ENCODE data around the gene C2orf42.
"Not testable (repeated sequence)": the region's sequence is repeated elsewhere in the genome, so short reads cannot be mapped to it uniquely, and the experiment has no call there.

DNA sequence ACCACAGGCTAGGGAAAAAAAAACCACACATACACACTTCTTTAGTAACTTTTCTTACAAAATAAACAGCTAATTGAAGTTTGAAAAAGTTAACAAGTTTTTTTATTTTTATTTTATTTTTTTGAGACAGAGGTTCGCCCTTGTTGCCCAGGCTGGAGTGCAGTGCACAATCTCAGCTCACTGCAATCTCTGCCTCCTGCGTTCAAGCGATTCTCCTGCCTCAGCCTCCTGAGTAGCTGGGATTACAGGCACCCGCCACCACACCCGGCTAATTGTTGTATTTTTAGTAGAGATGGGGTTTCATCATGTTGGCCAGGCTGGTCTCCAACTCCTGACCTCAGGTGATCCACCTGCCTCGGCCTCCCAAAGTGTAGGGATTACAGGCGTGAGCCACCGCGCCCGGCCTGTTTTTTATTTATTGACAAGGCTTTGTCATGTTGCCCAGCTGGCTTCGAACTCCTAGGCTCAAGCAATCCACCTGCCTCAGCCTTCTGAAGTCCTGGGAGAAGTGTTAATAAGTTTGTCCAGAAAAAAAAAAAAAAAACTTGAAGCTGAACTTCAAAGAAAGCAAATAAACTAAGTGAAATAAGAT, 21.1 kb downstream of the C2orf42 start:
- TF ChIP-seq POLR2A (IDR thresholded peaks at IDR 0.05; ENCODE audit: low read depth, low read length); BHLHE40 (IDR thresholded peaks at IDR 0.05; ENCODE audit: low read depth, low read length); MXI1 (IDR thresholded peaks at IDR 0.05; ENCODE audit: borderline replicate concordance, low read depth, low read length); CHD1 (IDR thresholded peaks at IDR 0.05; ENCODE audit: low read depth, low read length); FOS (IDR thresholded peaks at IDR 0.05; ENCODE audit: low read depth, low read length); RAD21 (IDR thresholded peaks at IDR 0.05; ENCODE audit: low read length); CEBPB (IDR thresholded peaks at IDR 0.05; ENCODE audit: low read depth, low read length): not testable (repeated sequence)
- TF ChIP-seq, protein P1, sequence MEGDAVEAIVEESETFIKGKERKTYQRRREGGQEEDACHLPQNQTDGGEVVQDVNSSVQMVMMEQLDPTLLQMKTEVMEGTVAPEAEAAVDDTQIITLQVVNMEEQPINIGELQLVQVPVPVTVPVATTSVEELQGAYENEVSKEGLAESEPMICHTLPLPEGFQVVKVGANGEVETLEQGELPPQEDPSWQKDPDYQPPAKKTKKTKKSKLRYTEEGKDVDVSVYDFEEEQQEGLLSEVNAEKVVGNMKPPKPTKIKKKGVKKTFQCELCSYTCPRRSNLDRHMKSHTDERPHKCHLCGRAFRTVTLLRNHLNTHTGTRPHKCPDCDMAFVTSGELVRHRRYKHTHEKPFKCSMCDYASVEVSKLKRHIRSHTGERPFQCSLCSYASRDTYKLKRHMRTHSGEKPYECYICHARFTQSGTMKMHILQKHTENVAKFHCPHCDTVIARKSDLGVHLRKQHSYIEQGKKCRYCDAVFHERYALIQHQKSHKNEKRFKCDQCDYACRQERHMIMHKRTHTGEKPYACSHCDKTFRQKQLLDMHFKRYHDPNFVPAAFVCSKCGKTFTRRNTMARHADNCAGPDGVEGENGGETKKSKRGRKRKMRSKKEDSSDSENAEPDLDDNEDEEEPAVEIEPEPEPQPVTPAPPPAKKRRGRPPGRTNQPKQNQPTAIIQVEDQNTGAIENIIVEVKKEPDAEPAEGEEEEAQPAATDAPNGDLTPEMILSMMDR (conservative IDR thresholded peaks at IDR 0.05; ENCODE audit: low read depth, low read length), result not testable (repeated sequence)
- TF ChIP-seq, protein P2, sequence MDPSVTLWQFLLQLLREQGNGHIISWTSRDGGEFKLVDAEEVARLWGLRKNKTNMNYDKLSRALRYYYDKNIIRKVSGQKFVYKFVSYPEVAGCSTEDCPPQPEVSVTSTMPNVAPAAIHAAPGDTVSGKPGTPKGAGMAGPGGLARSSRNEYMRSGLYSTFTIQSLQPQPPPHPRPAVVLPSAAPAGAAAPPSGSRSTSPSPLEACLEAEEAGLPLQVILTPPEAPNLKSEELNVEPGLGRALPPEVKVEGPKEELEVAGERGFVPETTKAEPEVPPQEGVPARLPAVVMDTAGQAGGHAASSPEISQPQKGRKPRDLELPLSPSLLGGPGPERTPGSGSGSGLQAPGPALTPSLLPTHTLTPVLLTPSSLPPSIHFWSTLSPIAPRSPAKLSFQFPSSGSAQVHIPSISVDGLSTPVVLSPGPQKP (IDR thresholded peaks at IDR 0.05; ENCODE audit: borderline replicate concordance, low read depth, low read length), result not testable (repeated sequence)
